ENCODE measurements around the gene CACNA1C. TPM values are rescaled to one million over a fixed set of nuclear protein-coding genes. Genes with fewer than 3 reads are reported as not detected.

CACNA1C gene
- total RNA-seq, 2 donors from 2014 or later = 70.0 to 127 TPM

DNA sequence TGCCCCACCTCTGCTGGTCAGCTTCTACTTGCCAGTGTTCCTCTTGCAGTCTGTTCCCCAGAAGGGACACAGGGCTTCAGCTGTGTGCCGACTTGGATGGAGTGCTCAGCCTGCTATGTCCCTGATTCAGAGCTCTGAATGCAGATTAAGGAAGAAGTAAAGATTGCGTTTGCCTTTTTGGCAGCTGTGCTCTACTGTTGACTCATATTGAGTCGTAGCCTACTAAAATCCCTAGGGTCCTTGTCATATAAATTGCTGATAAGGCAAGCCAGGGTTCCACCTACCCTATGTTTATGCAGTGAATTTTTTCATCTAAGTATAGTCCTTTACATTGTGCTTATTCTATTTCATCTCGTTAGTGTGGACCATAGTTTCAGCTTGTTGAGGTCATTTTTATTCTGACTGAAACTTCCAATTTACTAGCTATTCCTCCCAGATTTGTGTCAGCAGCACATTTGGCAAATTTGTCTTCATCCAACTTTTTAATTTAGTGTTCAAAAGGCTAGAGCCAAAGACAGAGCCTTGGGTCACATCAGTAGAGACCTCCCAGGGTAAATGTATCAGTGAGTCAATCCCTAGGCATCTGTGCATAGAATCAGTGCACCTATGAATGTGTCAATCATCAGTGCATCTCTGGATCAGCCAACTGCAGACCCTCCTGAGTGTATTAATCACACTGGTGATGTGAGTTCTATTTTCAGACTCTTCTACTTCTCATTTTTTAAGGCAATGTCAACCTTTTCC is 31.9 kb downstream of the CACNA1C start:
- DNase-seq (ENCODE audit: low spot score) = no peak

DNA sequence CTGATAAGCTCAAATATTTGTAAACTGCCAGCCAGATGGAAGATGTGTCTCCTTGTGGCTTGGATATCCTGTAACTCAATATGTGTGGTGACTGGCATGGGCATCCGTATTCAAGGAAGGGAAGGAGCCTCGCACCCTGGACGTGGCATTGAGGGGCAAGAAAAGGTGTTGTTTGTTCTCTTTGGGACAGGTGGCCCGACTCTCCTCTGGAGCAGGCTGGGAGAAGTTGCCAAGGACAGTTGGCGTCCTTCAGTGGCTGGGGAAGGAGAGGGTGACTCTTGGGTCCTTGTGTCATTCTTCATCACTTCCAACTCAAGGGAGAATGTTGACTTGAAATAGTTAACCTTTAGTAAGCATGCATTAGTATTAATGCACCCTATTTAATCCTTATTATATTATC is 39.6 kb downstream of the CACNA1C start:
- no peaks in the 10 kb centered on the region for H3K9me3 ChIP-seq
- TF ChIP-seq, protein P1, sequence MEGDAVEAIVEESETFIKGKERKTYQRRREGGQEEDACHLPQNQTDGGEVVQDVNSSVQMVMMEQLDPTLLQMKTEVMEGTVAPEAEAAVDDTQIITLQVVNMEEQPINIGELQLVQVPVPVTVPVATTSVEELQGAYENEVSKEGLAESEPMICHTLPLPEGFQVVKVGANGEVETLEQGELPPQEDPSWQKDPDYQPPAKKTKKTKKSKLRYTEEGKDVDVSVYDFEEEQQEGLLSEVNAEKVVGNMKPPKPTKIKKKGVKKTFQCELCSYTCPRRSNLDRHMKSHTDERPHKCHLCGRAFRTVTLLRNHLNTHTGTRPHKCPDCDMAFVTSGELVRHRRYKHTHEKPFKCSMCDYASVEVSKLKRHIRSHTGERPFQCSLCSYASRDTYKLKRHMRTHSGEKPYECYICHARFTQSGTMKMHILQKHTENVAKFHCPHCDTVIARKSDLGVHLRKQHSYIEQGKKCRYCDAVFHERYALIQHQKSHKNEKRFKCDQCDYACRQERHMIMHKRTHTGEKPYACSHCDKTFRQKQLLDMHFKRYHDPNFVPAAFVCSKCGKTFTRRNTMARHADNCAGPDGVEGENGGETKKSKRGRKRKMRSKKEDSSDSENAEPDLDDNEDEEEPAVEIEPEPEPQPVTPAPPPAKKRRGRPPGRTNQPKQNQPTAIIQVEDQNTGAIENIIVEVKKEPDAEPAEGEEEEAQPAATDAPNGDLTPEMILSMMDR (IDR thresholded peaks at IDR 0.05) = no peak
- H3K4me3 ChIP-seq = no peak overlapping the region
- no peaks in the 10 kb centered on the region for H3K36me3 ChIP-seq
- H3K4me1 ChIP-seq (ENCODE audit: control insufficient read depth in 1 of 2, low read depth in 2 of 2) = peaks cover 21 to 93% of the 10 kb centered on the region in 2 donors
- no peak for DNase-seq (ENCODE audit: low spot score)
- H3K27ac ChIP-seq = peak overlapping the region; percentile 90 to 92
- H3K27me3 ChIP-seq (replicated peaks; ENCODE audit: insufficient read depth) = no peaks in the 10 kb centered on the region
- no peak for ATAC-seq (ENCODE audit: insufficient number of reproducible peaks, low FRiP score, low read depth)

More for the DNA sequence above, 31.9 kb downstream of the CACNA1C start:
- peak overlapping the region; percentile 11 for H3K4me3 ChIP-seq
- H3K9me3 ChIP-seq = no peaks in the 10 kb centered on the region
- no peaks in the 10 kb centered on the region for H3K36me3 ChIP-seq
- peak; percentile 86 for ATAC-seq (ENCODE audit: insufficient number of reproducible peaks, low FRiP score, low read depth)
- H3K4me1 ChIP-seq (ENCODE audit: control insufficient read depth in 1 of 2, low read depth in 2 of 2) = peaks cover 48 to 95% of the 10 kb centered on the region in 2 donors
- no peaks in the 10 kb centered on the region for H3K27me3 ChIP-seq (replicated peaks; ENCODE audit: insufficient read depth)
- TF ChIP-seq, protein P1 (IDR thresholded peaks at IDR 0.05) = no peak
- H3K27ac ChIP-seq = peak overlapping the region; percentile 76 to 80

DNA sequence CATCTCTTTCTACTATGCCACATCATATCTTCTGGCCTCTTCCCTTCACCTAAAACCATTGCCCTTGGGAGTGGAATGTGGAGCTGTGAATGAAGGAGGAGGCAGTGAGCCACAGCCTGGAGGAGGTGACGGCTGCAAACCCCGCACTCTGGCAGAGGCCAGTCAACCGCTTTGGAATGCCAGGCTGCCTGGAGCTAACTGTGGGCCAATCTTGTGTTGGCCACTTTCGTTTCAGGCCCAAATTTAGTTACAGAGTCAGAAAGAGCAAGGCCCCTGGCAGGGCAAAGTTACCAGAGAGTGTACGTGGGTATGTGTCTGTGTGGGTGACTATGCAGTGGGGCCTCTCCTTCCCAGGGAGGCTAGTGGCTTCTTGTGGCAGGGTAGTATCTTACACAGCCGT is 40.1 kb downstream of the CACNA1C start:
- H3K4me1 ChIP-seq (ENCODE audit: control insufficient read depth in 1 of 2, low read depth in 2 of 2) = peaks cover 21 to 94% of the 10 kb centered on the region in 2 donors
- peak overlapping the region; percentile 90 to 92 for H3K27ac ChIP-seq
- peak; percentile 53 for DNase-seq (ENCODE audit: low spot score)
- H3K9me3 ChIP-seq = no peaks in the 10 kb centered on the region
- no peak overlapping the region for H3K4me3 ChIP-seq
- no peaks in the 10 kb centered on the region for H3K27me3 ChIP-seq (replicated peaks; ENCODE audit: insufficient read depth)
- TF ChIP-seq, protein P1 (IDR thresholded peaks at IDR 0.05) = no peak
- ATAC-seq (ENCODE audit: insufficient number of reproducible peaks, low FRiP score, low read depth) = peak; percentile 56
- H3K36me3 ChIP-seq = no peaks in the 10 kb centered on the region

DNA sequence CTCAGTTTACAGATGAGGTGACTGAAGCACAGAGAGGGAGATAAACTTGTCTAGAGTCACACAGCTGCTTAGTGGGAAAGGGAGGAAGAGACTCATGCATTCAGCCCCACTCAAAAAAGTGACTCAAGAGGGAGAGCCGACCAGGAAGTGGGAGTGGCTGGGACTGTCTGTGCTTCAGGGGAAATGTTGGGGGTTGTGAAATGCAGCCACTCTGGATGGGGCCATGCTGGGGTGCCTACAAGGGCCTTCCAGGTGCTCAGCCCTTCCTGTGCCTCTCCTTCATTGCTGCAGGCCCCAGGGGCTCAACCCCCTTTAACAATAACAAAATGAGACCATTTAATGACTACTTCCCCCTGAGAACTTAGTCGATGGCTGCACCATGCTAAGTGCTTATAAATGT is 41.8 kb downstream of the CACNA1C start:
- Histone ChIP-seq H3K27ac (peak overlapping the region; percentile 90 to 92), H3K27me3 (replicated peaks; ENCODE audit: insufficient read depth) (no peaks in the 10 kb centered on the region), H3K36me3 (no peaks in the 10 kb centered on the region), H3K9me3 (no peaks in the 10 kb centered on the region), H3K4me3 (no peak overlapping the region), H3K4me1 (ENCODE audit: control insufficient read depth in 1 of 2, low read depth in 2 of 2) (peaks cover 21 to 95% of the 10 kb centered on the region in 2 donors)
- ATAC-seq (ENCODE audit: insufficient number of reproducible peaks, low FRiP score, low read depth) = no peak
- TF ChIP-seq, protein P1 (IDR thresholded peaks at IDR 0.05) = no peak
- DNase-seq (ENCODE audit: low spot score) = no peak

DNA sequence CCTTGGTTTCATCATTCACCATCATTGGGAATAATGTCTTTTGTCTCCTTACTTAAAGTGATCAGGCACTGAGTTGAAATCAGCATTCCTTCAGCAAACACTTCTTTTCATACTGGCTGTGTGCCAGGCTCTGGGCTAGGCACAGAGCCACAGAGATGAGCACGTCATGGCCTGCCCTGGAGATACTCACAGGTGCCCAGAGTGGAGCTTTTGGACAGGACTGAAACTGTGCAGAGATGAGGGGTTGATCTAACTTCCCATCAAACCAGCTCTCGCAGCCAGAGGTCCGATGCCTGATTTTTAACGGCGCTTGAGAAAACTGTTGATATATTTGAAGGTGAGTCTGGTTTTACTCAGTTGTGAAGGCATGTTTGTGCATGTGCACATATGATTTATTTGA is 43.1 kb downstream of the CACNA1C start:
- H3K27ac ChIP-seq = peak overlapping the region; percentile 90 to 92
- no peak for DNase-seq (ENCODE audit: low spot score)
- no peak for ATAC-seq (ENCODE audit: insufficient number of reproducible peaks, low FRiP score, low read depth)

More for the DNA sequence above, 43.1 kb downstream of the CACNA1C start:
- TF ChIP-seq, protein P1 (IDR thresholded peaks at IDR 0.05) = no peak
- Histone ChIP-seq H3K9me3 (no peaks in the 10 kb centered on the region), H3K4me1 (ENCODE audit: control insufficient read depth in 1 of 2, low read depth in 2 of 2) (peaks cover 24 to 95% of the 10 kb centered on the region in 2 donors), H3K36me3 (no peaks in the 10 kb centered on the region), H3K4me3 (no peak overlapping the region), H3K27me3 (replicated peaks; ENCODE audit: insufficient read depth) (no peaks in the 10 kb centered on the region)

All from thoracic aorta (tissue), 2 donors.